Measurements from ENCODE around the gene RGSL1.
"Not testable (repeated sequence)": the region's sequence is repeated elsewhere in the genome, so short reads cannot be mapped to it uniquely, and the experiment has no call there.

Gene RGSL1

DNA sequence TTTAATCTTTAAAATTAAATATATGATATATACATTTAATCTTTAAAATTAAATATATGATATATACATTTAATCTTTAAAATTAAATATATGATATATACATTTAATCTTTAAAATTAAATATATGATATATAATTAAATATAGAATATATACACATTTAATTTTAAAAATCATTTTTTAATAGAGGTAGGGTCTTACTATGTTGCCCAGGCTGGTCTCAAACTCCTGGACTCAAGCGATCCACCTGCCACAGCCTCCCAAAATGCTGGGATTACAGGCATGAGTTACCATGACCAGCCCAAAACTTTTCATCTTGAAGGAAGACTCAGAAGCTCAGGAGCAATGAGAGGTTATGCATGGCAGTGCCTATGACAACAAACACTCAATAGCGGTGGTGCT is 2.8 kb upstream of the RGSL1 start:
- DNase-seq: not testable (repeated sequence)

DNA sequence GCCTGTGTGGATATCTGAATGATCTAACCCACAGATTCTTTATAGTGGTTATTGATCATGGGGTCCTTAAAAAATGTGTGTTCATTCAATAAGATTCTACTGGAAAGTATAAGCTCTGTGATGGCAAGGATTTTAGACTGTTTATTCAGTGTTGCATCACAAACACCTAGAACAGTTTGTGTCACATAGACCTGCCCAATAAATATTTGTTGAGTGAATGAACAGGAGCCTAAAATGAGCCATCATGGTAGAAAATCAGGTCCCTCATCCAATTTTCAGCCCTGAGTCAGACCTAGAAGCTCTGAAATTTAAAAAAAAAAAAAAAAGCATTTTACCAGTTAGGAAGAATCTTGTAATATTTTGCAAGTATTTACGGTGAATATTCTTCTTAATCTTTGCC is 2.3 kb upstream of the RGSL1 start:
- no peak for DNase-seq

DNA sequence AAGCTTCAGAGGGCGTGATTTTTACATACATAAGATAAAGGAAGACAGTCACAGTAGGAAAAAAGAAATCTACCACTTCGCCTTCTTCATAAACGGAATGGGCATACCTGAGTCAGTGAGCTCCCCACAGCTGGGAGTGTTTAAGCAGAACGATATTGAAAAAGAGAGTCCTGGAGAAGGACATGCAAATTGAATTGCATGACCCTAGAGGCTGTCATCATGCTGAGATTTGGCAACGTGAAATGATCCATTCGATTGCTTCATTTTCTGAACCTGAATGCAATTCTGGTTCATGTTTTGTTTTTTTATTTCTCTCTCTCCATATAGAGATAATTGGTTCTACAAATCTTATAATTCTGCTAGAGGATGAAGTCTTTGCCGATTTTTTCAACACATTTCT is 3.7 kb downstream of the RGSL1 start:
- no peak for DNase-seq

DNA sequence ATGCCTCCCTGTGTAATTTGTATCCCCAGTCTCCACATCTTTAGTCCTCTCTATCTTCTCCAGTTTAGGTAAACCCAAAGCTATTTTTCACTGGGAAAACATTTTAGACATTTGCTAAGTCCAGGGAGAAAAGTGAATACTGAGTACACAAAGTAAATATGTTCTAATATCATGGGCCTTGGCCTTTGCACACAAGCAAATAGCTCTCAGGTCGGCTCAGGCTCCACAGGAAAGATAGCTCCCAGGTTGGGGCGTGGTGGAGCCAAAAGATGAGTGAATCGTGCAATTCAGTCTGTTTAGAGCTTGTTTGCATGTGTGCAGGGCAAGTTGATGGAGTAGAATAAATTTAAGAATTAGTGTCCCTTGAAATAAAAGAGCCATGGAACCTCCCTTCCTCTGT is 7.9 kb downstream of the RGSL1 start:
- no peak for DNase-seq

DNA sequence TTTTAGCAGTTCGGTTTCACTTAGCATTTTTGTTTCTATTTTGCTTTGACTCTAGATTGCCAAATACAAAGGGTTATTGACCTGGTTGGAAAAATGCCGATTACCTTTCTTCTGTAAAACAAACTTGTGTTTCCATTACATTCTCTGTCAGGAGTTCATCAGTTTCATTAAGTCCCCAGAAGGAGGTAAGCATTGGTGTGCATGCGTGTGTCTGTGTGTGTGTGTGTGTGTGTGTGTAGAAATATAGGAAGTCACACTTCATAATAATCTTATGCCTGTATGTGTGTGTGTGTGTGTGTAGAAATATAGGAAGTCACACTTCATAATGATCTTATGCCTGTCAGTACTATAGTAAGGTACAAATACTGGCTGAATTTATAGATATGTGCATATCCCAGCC is 10.0 kb downstream of the RGSL1 start:
- DNase-seq: no peak

DNA sequence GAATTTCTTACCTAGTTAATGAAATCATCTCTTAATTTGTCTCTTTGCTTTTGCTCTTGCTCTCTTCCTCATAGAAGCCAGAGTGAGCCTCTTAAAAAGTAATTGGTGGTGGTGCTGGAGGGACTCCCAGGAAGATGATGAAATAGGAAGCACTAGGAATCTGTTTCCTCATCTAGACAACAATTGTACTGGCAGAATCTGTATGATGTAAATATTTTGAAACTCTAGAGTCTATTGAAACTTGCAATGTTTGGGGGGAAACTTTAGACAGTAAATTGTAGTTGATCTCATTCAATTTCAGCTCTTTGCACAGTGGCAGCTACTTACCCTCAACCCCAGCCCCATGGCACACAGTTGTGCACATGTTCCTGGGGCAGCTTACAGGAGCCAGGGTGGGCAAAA is 10.6 kb downstream of the RGSL1 start:
- DNase-seq: no peak

DNA sequence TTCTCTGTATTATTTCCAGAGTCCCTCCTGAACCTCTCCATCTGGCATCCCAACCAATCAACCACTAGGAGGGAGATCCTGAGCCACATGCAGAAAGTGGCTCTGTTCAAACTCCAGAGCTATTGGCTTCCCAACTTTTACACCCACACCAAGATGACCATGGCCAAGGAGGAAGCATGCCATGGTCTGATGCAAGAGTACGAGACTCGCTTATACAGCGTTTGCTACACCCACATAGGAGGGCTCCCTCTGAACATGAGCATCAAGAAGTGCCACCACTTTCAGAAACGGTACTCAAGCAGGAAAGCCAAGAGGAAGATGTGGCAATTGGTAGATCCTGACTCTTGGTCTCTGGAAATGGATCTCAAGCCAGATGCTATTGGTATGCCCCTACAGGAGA is 23.6 kb downstream of the RGSL1 start:
- DNase-seq: no peak

DNA sequence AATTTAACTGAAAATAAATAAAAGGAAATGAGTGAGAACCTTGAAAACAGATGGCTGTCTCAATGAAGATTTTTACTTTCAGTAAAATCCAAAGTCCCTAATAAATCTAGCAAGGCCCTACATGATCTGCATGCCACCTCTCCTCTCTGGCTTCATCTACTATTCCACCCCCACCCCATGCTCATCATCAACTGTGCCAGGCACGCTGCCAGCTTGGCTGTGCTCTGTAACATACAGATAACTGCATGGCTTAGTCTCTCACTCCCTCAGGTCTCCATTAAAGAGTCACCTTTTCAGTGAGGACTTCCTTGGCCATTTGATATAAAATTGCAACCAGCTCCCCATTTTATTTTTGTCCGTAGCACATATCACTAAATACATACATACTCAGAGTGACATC is 26.7 kb downstream of the RGSL1 start:
- DNase-seq: no peak

DNA sequence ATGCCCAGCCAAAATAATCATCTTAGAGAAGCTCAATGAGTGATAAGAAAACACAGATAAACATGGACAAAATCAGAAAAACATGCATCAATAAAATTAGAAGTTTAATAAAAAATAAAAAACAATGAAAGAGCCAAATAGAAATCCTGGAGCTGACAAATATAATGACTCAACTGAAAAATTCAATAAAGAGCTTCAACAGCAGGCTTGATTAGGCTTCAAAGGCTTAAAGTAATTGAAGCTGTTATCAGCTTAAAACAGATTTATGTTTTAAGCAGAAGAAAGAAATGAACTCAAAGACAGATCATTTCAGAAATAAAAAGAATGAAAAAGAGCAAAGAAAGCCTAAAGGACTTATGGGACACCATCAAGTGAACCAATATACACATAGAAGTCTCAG is 28.3 kb downstream of the RGSL1 start:
- no peak for DNase-seq

DNA sequence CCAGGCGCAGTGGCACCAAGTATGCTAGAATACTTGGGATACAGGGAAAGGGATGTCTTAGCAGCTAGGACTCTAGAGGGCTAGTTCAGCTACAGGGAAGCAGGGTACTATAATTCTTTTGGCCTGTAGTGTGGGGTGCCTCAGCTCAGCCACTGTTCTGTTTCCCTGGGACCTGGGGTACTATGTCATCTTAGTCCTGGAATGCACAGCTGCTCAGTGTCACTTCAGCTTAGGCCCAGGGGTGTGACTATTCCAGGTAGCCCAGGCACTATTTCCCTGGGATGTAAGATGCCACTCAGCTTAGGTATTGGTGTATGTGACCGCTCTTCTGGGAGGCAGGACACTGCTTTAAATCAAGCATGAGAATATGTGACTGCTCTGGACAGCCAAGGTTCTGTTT is 34.1 kb downstream of the RGSL1 start:
- no peak for DNase-seq

DNA sequence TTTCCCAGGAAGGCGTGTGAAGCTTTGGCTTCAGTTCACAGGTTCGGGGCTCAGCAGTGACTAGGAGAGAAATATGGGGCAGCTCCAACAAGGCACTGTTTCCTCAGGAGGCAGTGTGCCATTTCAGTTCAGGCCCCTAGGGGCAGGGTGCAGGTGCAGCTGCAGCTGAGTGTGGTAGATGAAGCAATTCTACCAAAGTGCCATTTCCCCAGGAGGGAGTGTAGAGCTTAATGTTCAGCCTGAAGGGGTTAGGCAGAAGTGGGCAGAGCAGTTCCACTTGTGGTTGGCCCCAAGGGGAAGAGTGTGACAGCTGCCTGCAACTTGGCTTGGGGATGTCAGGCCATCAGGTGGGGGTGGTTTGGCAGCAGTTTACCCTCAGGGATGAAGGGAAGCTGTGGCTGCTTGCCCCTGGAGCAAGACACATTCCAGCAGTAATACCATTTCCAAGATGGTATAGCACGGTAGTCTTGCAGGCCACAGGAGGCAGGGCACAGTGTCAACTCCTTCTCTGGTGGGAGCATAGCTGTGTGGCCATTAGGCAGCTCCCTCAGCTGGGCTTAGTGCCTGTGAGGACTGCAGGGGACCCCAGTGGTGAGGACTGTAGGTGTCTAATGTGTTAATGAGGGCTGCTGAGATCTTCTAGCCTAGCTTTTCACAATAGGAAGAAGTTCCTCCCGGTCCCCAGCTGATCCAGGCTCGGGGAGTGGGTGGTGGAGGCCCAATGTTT is 34.7 kb downstream of the RGSL1 start:
- no peak for DNase-seq

DNA sequence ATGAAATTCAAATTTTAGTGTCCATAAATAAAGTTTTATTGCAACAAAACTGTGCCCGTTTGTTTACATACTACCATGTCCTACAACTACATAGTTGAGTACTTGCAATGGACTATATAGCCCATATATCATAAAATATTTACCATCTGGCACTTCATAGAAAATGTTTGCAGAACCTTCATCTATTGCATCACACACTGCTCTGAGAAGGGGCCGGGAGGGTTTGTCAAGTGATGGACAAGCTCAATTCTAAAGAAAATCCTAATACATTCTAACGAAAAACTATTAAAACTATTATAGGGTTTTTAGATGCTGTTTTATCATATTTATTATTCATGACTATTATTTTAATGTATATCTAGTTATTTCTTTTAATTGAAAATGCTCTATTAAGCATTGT is 35.9 kb downstream of the RGSL1 start:
- DNase-seq: no peak

DNA sequence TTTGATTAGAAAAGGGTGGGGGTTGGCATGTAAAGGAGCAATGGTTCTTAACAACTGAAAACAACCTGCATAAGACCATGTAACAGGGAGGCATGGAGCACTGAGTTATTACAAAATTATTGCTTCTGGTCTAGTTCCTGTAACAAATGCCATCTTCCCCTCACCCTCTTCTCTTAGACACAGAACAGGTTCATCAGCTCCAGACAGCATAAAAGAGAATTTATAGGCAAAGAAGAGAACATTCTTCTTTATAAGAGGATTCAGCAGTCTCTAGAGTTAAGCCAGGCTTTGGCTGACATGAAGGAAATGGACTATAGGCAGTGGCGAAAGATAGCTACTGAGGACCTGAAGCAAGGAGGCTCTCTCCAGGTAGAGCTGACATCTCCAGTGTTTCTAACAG is 38.9 kb downstream of the RGSL1 start:
- DNase-seq: no peak

DNA sequence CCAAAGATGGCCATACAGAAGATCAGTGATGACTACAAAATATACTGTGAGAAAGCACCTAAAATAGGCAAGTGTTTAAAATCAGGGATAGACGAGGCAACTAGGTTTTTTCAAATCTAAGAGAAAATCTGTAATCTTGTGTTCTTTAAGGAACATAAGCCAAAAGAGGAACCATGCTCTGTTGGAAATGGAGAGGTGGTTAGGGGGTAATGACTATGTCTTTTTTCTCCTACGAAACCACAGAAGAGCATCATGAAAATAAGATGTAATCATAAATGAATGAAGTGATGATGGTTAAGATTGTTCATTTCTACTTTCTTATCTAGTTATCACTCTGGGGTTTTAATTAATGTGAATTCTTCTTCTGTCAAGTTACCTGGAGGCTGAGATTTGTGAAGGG is 43.1 kb downstream of the RGSL1 start:
- DNase-seq: no peak

DNA sequence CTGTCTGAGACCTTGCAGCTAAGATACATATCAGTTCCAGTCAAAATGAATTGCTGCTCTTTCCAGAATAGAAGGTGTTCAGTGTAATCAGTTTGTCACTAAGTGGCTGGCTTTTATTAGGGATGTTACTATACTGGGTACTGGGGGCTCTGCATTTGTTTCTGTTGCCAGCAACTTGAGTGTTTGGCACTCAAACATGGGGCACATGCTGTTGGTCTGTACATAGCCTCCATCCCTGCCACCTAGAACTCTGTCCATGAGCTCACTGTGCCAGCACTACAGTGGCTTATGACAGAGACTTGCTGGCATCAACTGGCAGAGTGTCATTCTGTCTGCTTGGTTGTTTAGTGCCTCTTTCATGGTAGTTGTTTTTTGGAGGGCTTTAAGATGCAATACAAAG is 45.1 kb downstream of the RGSL1 start:
- no peak for DNase-seq

DNA sequence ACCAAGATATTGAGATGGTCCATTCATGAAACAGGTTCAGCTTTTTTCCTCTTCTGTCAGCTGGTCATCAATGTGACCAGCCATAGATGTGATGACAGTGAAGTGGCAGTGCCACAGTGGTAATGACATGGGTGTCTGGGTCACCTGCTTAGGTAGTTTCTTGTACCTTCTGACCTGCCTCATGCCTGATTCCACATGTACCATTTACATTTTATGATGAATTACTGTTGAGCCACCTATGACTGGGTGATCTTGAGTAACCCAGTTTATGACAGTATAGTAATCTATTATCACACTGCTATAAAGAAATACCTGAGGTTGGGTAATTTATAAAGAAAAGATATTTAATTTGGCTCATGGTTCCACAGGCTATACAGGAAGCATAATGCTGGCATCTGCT is 45.7 kb downstream of the RGSL1 start:
- DNase-seq: no peak

DNA sequence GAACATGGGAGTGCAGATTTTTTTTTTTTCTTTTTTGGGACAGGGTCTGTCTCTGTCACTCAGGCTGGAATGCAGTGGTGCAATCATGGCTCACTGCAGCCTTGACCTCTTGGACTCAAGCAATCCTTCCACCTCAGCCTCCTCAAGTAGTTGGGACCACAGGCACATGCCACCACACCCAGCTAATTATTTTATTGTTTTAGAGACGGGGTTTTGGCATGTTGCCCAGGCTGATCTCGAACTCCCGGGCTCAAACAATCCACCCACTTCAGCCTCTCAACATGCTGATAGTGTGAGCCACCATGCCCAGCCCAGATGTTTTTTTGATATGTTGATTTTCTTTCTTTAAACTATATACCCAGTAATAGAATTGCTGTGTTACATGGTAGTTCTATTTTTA is 57.7 kb downstream of the RGSL1 start:
- no peak for DNase-seq

DNA sequence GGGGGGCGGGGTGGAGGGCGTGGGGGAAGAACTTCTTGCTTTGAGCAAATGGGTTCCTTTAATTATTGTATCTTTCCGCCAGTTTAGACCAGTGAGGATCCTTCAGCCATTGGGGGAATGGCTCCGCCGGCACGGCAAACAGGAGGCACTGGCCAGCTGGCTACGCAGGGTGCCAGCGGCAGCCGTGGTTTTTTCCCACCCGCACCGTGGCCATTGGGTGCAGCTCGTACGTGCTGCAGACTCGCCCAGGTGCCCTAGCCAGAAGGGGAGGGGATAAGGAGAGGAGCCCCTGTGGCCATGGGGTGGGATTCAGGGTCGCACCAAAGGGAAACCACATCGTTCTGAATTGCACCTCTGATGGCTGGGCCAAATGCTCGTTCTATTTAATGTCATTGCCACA is 65.6 kb downstream of the RGSL1 start:
- no peak for DNase-seq

DNA sequence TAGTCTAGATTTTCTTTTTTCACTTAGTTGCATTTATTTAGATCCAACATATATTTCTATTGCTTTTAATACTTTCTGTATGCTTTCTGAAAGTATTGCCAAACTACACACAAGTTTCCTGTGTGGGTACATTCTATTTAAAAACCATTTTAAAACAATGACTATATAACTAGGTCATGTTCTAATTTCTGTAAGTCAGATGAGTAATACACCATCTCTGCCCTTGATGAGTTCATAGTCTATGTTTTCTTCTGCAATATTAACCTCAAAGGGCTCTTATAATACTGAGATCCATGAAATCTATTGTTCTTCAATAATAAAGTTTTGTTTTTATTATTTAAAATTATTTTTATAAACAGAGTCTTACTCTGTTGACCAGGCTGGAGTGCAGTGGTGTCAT is 70.8 kb downstream of the RGSL1 start:
- no peak for DNase-seq

DNA sequence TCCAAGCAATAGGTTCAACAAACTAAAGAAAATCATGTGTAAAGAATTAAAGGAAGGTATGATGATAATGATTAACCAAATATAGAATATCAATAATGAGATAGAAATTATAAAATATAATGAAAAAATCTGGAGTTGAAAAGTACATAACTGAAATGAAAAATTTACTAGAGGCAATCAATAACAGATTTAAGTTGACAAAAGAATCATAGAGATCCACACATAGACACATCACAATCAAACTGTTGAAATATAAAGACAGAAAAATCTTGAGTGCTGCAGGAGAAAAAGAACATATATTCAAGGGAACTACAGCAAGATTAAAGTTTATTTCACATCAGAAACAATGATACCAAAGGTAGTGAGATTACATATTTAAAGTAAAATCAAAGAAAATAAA is 75.4 kb downstream of the RGSL1 start:
- no peak for DNase-seq

DNA sequence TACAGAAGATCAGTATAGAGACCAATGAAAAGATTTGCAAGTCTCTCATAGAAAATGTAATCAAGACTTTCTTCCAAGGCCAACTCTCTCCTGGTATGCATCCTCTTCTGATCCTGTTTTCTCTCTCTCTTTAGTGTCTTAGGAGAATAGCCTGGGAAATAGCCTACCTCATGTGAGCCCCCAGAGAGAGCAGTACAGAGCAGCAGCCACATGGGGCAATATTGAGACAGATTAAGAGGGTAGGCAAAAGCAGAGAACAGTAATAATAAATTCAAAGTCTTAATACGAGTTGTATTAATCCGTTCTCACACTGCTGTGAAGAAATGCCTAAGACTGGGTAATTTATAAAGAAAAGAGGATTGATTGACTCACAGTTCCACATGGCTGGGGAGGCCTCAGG is 77.7 kb downstream of the RGSL1 start:
- DNase-seq: no peak

DNA sequence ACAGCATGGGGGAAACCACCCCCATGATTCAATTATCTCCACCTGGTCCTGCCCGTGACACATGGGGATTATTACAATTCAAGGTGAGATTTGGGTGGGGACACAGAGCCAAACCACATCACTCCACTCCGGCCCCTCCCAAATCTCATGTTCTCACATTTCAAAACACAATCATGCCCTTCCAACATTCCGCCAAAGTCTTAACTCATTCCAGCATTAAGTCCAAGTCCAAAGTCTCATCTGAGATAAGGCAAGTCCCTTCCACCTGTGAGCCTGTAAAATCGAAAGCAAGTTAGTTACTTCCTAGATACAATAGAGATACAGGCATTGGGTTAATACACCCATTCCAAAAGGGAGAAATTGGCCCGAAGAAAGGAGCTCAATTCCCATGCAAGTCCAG is 78.3 kb downstream of the RGSL1 start:
- DNase-seq: not testable (repeated sequence)

DNA sequence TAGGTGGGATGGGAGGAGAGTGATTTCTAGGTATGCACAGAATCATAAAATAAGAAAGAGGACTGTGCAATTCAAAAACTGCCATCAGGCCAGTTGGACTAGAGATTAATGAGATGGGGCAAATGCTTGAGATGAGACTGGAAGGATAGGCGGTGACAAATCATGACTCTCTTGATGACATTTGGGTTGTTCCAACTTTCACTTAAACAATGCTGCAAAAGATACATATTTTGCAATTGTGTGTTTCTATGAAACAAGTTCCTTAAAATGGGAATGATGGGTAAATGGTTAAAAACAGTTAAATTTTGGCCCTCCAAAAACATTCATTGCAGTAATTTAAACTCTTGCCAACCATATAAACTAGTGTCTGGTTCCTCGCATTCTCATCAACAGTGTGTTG is 84.0 kb downstream of the RGSL1 start:
- DNase-seq: no peak

DNA sequence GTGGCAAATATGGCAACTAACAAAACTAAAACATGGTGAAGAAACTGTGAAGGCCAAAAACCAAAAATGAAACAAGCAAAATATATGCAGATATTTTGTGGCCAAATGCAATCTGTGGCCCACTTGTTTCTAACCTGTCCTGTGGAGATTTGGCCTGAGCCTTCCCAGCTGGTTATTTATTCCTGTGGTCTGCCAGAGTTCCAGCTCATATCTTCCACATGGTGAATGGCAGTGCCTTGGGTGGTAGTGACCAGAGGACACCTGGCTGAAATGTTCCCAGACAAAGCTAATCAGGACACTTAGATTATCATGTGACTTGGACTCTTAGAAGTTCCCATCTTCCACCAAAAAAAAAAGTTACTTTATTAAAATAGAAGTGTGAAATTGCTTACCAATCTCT is 99.4 kb downstream of the RGSL1 start:
- DNase-seq: no peak

DNA sequence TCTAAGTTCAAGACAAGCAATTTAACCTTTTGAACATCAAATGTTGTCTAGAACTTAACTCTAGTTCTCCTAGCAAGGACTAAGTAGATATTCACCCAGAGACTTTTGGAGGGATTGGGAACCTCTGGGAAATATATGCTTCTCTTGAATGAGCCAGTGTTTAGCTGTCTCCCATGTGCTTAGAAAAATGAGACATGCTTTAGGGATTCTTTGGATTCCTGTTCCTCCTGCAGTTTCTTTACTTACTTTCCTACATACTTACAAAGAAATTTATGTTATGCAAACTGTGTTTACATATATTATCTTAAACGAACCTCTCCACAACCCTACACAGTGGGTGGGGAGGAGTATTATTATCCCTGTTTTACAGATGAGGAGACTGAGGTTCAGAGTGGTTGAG is 99.9 kb downstream of the RGSL1 start:
- no peak for DNase-seq

DNA sequence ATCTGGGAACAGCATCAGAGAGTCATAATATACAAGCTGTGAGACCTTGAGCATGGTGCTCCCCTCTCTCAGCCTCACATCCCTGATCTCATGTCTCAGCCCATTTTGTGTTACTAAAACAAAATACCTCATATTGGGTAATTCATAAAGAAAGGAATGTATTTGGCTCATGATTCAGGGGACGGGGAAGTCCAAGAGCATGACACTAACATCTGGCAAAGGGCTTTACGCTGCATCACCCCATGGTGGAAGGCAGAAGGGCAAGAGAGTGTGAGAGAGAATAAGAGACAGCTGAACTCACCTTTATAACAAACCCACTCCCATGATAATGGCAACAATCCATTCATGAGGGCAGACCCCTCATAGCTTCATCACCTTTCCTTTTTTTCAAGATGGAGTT is 102.6 kb downstream of the RGSL1 start:
- DNase-seq: no peak

Data from activated CD4-positive, alpha-beta T cell treated with anti-CD3 and anti-CD28 coated beads, Interleukin-2, amount 50 U/mL, for 1 hour (primary cell).